G401 (cell line): ENCODE measurements around the gene MYOM1. TPM values are rescaled to one million over a fixed set of nuclear protein-coding genes. Genes with fewer than 3 reads are reported as not detected.
"Not testable (repeated sequence)": the region's sequence is repeated elsewhere in the genome, so short reads cannot be mapped to it uniquely, and the experiment has no call there.

ENCODE experiments used
- DNase-seq: peaks from one replicate; pipeline ENCODE4 v3.0.0-alpha.2; 2015; ENCODE audit warnings: low spot score
- in situ Hi-C: cut with HindIII; loops from 2 replicates; pipeline ENCODE4 v1.10.0; 2016; ENCODE audit warnings: low sequenced_read_pairs, mixed read lengths
- total RNA-seq: library from RNA; depleted of rRNA; stranded (reverse); fragments of >200 nt; shearing (Covaris generic); gene quantifications from 2 replicates; pipeline ENCODE4 v1.2.3, GENCODE V29; 2014

MYOM1 gene
- total RNA-seq, 1 experiment from 2014 or later, result 0.17 TPM

- in situ Hi-C loops, DNase-seq: not testable (repeated sequence)
Measured at GRCh38 chr18:3073353-3073752, 146.4 kb downstream of the MYOM1 start.

- no peak for DNase-seq
- in situ Hi-C loops, result no loop called here
Measured at GRCh38 chr18:3071676-3072075, 148.1 kb downstream of the MYOM1 start.

DNA sequence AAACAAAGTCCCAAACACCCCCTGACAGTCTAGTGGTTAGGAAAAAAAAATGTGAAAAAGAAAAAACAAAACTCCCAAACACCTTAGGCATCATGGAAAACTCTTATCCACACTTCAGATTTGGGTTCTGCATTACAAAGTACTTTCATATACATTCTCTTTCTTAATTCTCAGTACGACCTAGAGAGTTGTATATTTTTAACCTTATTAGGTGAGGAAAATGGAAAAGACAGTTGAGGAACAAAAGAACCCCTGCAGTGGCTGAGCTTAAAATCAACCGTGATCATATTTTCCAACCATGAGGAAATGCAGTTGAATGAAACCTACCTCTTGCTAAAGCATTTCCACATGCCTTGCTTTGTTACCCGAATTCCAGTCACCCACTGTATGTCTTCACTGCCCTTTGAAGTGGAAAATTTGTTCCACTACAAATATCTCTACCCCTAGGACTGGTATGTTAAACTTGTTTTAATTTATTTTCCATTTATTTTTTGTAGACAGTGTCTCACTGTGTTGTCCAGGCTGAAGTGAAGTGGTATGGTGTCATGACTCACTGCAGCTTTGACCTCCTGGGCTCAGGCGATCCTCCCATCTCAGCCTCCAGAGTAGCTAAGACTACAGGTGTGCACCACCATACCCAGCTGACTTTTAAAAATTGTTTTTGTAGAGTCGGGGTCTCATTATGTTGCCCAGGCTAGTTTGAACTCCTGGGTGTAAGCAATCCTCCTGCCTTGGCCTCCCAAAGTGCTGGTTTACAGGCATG lies 149.9 kb downstream of the MYOM1 start:
- no peak for DNase-seq
- in situ Hi-C loops, result no loop called here

- in situ Hi-C loops, result no loop called here
- no peak for DNase-seq
Measured at GRCh38 chr18:3067722-3068121, 152.0 kb downstream of the MYOM1 start.

DNA sequence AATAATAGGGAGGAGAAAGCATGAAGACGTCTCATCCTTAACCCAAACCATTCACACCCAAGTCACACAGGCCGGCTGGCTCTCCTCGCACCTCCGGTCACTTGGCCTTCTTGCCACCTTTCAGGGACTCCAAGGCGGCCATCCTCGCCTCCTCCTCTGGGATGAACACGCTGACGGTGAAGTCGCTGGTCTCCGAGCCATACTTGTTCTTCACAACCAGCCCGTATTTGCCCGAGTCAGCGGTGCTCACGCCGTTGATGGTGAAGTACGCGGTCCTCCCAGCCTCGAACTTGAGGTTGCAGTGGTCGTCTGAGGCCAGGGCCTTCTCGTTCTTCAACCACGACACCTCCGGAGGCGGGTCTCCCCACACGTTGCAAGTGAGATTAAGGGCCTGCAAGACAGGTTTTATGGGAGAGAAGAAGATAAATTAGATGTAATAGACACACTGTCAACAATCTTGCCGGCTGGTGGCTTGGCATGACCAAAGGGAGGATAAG lies 152.6 kb downstream of the MYOM1 start:
- in situ Hi-C loops, result no loop called here
- no peak for DNase-seq

- in situ Hi-C loops, result no loop called here
Measured at GRCh38 chr18:3066341-3067110, 153.2 kb downstream of the MYOM1 start.

DNA sequence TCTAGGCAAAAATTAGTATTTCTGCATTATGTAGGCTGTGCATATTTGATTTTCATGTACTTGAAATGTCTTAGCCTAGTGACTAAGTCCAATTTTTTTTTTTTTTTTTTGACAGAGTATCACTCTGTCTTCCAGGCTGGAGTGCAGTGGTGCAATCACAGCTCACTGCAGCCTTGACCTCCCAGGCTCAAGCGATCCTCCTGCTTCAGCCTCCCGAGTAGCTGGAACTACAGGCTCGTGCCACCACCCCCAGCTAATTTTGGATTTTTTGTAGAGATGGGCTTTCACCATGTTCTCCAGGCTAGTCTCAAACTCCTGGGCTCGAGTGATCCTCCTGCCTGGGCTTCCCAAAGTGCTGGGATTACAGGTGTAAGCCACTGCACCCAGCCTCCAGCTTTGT lies 156.0 kb downstream of the MYOM1 start:
- DNase-seq, in situ Hi-C loops: not testable (repeated sequence)

More at GRCh38 chr18:3066341-3067110, 153.2 kb downstream of the MYOM1 start:
- no peak for DNase-seq

DNA sequence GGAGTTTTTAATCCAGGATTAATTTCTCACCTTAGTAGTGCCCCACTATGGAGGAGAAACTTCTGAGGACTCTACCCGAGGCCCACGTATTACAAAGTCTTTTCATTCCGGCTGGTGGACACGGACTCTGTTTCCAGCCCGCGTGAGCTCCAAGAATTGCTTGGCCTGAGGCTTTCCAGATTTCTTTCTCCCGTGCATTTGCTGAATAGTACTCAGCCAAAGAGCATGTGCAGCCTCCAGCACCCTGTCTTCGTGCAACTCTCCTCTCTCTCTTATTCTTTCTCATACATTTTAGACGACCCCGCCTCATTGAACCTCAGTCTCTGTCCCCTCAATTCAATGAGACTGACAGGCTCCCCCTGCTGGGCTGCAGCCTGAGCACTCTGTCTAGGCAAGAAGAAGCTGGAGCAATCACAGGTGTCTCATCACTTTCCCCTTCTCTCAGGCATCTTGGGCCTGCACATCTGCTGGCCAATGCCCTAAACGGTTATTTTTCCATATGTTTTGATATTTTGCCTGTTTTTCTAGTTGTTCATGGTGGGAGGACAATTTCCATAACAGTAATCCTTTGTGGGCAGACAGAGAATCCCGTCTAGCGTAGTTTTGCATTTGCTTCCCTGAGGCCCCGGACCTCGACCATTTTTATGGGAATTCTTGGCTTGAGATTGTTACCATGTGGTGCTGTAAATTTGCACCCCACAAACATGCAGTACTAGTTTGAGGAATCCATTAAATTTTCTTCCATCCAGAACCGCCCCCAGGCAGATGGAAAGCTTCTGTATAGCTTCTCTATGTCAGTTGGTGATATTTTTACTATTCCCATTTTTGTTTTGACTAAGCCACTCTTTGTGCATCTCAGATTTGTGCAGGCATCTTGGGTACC lies 156.7 kb downstream of the MYOM1 start:
- in situ Hi-C loops, result no loop called here
- peak; percentile 41 for DNase-seq

GRCh38 chr18:3061581-3062312 lies 158.0 kb downstream of the MYOM1 start:
- in situ Hi-C loops, result no loop called here
- DNase-seq, result no peak

DNA sequence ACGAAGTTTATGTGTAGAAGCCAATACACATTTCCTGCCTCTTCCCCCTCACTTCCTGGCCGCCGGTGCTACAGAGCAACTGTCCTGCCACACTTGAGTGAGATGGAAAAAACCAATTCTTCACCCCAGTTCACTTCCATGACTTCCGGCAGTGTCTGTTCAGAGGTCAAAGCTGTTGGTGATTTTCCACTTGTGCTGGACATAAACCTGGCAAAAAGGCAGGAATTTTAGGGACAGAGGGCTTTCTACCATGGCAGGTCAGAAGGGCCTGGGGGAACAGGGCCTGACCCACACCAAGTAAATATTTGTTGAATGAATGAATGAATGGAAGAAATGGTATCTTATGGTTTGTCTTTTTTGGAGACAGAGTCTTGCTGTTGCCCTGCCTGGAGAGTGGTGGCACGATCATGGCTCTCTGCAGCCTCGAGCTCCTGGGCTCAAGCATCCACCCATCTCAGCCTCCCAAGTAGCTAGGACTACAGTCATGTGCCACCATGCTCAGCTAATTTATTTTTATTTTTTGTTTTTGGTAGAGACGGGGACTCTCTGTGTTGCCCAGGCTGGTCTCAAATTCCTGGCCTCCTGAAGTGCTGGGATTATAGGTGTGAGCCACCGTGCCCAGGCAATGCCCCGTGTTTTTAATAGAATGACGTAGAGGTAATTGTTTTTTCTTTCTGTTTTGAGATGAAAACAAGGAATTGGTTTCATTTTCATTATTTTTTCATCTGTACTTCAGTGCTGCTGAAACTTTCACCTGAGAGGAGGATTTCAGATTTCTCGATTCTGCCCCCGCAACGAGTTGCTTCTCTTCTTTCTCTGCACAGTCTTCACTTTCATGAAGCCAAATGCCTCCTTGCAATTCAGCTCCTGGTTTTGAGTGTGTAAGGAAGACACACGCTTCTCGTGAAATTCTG lies 158.8 kb downstream of the MYOM1 start:
- in situ Hi-C loops, result no loop called here
- no peak for DNase-seq

GRCh38 chr18:3059272-3059671 lies 160.5 kb downstream of the MYOM1 start:
- in situ Hi-C loops, result no loop called here
- DNase-seq, result no peak

DNA sequence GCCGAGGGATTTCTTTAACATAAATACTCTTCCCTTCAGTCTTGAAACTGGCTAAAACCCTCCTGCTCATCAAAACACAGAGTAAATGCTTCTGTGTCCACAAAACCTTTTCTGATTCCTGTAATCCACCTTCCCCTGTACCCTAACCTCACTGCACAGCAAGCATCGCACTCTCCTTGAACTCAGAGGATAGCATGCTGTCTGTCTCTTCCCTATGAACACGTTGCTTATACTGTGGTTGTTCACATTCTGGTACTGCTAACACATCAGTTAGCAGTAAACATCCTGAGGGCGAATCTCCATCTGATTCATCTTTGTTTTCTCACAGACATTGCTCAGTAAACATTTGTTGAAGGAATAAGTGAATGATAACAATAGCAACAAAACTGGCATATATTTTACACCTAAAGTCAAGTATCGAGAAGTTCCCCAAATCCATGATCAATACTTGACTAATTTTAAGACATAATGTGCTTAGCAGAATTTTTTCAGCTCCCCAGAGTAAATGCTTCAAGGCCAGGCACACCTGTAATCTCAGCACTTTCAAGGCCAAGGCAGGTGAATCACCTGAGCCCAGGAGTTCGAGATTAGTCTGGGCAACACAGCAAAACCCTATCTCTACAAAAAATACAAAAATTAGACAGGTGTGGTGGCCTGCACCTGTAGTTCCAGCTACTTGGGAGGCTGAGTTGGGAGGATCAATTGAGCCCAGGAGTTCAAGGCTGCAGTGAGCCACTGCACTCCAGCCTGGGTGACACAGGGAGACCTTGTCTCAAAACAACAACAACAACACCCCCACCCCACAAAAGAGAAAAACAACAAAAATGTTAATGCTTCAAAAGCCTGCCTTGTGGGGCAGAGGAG lies 161.2 kb downstream of the MYOM1 start:
- DNase-seq, result no peak
- in situ Hi-C loops, result no loop called here

DNA sequence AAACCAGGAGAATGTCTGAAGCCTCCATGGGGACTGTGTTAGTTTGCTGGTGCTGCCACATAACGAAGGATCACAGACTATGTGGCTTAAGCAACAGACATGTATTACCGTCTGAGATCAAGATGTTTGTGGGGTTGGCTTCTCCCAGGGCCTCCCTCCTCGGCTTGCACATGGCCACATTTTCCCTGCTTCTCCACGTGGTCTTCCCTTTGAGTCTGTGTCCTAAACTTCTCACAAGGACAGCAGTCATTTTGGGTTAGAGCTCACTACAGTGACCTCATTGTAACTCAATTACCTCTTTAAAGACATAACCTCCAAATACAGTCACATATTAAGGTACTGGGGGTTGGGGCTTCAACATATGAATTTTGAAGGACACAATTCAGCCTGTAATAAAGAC lies 162.2 kb downstream of the MYOM1 start:
- in situ Hi-C loops, result no loop called here
- no peak for DNase-seq

DNA sequence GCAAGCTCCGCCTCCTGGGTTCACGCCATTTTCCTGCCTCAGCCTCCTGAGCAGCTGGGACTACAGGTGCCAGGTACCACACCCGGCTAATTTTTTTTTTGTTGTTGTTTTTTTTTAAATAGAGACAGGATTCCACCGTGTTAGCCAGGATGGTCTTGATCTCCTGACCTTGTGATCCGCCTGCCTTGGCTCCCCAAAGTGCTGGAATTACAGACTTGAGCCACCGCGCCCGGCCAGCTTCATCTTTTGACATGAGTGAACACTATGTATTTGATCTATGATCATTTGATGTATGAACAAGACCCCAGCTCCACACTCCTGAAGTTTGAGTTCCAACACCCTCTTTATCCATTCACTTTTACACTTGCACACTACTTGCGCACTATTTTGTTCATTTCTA lies 163.5 kb downstream of the MYOM1 start:
- no peak for DNase-seq
- in situ Hi-C loops, result no loop called here

DNA sequence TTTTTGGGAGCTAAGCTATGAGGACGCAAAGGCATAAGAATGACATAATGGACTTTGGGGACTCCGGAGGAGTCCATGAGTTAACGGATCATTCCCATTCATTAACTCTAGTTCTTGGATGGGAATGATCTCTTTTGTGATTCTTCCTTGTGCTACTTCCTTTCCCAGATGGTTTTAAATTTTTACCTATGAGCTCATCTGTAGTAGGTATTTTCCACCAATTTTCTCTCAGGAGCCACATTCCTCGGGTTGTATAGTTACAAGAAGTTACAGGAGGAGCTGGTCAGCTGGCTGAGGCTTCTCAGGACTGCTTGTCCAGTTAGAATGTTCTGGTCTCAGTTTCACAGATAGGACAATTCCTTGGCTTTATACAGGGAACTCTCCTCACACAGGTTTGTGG lies 164.0 kb downstream of the MYOM1 start:
- in situ Hi-C loops, result no loop called here
- DNase-seq, result no peak

GRCh38 chr18:3055186-3055728 lies 164.5 kb downstream of the MYOM1 start:
- no peak for DNase-seq

DNA sequence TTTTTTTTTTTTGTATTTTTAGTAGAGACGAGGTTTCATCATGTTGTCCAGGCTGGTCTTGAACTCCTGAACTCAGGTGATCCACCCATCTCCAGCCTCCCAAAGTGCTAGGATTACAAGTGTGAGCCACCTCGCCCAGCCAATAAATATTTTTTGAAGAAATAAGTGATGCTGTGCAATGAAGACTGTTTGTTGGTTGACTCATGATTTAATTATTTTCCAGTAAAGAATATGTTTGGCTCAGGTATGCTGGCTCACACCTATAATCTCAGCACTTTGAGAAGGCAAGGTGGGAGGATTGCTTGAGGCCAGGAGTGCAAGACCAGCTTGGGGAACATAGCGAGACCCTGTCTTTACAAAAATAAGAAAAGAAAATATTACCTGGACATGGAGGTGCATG lies 165.0 kb downstream of the MYOM1 start:
- DNase-seq, result no peak
- in situ Hi-C loops, result no loop called here

More at GRCh38 chr18:3055186-3055728, 164.5 kb downstream of the MYOM1 start:
- in situ Hi-C loops, result no loop called here
